Measurements from ENCODE around the gene STOX2.
"Not testable (repeated sequence)": the region's sequence is repeated elsewhere in the genome, so short reads cannot be mapped to it uniquely, and the experiment has no call there.

The STOX2 gene

DNA sequence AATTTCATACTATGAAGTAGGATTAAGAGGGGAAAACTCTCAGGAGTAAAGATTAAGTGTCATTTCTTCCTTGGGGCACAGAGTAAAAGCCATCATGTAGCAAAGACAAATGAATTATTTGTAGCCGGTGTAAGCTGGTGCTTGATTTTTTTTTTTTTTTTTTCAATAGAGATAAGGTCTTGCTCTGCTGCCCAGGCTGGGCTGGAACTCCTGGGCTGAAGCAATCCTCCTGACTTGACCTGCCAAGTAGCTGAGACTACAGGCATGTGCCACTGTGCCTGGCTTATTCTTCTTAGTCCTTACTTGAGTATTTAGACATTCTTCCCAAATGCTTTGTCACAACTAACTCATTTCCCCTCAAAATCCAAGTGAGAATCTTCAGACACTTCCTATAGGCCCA lies 125.7 kb downstream of the STOX2 start:
- no peak for DNase-seq

DNA sequence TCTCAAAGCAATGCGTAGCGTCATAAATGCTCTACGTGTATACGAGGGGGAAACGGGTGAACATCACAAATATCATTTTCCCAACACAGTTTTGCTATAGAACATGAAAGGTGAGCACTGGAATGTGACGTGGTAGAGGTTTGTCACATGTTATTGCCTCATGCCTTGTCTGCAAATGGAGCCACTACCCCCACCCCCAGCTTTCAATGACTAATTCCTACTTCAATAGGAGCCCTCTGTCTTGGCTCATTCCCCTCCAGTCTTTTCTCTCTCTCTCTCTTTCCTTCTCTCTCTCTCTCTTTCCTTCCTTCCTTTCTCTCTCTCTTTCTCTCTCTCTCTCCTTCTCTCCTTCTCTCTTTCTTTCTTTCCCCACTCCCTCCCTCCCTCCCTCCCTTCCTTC lies 127.0 kb downstream of the STOX2 start:
- no peak for DNase-seq

DNA sequence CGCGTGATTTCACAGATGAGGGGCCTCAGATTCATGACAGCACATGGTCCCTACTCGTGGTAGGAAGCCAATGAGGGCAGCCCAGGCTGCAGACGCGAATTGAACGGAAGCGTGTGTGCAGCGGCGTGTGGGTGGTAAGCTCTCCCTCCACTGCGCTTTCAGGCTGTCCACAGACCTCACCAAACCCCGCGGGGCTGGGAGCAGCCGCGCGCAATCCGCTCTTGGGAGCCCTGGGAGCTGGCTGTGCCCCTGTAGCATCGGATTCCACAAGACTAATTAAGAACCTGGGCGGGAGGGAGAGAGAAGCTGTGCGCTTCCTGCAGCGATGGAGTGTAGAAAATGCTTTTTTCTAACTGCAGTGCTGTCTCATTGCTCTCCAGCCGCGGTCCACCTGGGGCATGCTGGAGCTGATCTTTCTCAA lies 134.9 kb downstream of the STOX2 start:
- no peak for DNase-seq

DNA sequence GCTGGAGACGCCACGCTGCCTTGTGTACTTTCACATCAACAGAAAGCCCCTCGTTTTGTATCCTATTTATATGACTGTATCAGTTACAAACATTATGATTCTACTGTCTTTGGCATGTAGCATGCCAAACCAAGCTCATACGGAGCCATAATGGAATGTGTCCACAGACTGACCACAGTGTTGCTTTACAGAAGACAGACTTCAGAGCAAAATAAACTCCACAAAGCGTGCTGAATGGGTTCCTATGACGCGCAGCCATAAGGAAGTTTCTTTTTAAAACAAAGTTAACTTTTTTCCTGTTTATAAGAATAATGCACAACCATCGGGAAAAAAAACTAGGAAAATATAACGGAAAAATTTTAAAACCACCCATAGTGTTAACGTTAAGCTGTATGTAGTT lies 136.0 kb downstream of the STOX2 start:
- no peak for DNase-seq

DNA sequence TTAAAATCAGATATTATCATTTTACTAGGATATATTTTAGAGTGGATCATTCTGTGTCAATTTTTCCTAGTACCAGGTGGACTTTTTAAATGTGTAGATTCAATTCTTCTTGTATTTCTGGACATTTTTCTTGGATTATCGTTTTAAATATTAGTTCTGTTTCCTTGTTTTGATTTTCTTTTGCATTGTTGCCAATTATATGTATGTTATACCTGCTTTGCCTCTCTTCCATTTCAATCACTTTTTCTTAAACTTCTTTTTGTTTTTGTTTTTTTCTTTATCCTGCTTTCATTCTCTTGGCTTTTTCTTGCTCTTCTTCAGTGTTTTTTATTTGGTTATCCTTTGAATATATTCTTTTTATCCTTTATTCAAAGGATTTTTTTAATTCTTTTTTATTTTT lies 141.0 kb downstream of the STOX2 start:
- no peak for DNase-seq

DNA sequence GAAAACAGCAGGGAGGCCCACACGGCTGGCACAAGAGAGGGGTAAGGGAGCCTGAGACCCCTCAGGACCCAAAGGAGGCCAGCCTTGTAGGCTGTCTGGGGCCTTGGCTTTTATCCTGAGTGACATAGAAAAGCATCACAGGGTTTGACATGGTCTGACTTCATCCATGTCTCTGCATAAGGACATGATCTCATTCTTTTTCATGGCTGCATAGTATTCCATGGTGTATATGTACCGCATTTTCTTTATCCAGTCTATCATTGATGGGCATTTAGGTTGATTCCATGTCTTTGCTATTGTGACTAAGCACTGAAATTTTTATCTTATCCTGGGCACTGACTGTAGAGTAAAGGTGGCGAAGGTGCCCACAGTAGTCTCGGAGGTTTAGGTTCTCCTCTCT lies 146.2 kb downstream of the STOX2 start:
- not testable (repeated sequence) for DNase-seq

DNA sequence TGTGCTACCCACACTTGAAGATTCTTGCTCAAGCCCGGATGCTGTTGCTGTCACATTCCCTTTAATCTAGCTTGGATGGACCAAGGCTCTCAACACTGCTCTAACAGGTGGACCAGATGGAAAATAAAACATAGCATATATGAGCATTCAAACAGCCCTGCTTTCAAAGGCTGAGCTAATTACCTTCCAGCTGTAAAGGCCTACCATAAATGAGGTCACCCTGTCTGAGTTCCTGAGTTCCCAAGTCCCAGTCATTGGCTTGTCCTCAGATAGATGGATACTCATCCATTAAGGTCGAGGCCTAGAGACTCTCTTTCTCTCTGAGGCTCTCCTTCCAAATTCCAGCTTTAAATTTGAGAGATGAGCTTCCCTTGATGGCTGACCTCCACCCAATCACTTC lies 147.5 kb downstream of the STOX2 start:
- no peak for DNase-seq

DNA sequence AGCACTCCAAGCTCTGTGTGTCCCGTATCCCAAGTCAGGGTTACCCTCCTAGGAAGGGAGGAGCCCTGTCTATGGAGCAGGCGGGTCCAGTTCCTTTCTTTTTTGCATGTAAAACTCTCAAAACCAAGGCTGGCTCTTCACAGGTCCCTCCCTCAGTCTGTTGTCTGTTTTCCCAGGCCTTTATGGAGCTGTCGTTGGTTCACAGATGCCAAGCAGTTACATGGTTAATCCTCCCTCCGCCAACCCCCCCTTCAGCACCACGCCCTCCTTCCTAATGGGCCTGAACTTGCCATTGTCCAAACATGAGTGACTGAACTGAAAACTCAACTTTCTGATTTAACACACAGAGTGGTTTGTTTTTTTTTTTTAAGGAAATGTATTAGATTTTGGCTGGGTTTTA lies 148.3 kb downstream of the STOX2 start:
- no peak for DNase-seq

DNA sequence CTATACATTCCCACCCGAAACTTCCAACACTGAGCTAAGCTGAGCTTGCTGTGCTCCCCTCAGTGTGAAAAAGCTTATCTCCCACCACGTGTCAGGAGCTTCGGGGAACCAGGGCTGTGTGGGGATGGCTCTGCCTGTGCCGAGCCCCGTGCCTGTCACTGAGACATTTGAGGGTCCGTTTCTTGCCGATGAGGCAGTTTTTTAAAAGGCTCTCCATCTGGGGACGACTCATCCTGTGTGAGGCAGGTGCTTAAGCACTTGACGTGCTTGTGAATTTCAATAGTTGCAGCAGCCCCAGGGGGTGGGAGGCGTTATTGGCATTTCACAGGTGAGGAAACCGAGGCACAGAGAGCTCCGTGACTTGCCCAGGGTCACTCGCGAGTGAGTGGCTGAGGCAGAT lies 151.8 kb downstream of the STOX2 start:
- no peak for DNase-seq

DNA sequence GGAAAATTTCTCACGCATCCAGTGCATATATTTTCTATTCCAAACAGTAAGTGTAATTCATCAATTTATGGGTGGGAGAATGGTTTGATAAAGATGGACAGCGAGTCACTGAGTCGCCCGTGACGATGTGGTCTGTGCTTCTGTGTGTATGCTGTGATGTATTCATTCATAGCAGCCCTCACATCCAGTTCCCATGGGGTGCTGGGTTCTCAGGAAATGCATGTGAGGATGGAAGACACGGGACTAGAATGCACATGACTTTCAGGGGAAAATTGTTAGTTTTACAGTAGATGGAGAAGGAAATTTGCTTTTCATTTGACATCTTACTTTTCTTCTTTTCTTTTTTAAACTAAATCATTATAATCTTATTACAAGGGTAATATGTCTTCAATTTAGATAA lies 152.9 kb downstream of the STOX2 start:
- DNase-seq: no peak

DNA sequence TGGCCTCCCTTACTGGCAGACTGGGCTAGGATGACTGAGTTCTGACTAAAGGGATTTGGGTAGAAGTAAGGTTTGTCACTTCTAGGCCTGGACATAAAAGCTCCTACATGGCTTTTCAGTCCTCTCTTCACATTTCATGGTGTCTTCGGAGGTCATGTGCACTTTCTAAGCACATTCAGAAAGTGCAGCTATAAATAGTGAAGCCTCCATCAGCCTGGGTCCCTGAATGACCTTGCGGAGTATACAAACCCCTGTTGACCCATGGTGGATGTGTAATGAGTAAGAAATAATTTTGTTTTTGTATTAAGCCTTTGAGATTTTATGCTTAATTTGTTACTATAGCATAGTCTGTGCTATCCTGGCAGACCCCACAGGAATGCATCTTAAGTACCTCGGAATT lies 154.0 kb downstream of the STOX2 start:
- no peak for DNase-seq

DNA sequence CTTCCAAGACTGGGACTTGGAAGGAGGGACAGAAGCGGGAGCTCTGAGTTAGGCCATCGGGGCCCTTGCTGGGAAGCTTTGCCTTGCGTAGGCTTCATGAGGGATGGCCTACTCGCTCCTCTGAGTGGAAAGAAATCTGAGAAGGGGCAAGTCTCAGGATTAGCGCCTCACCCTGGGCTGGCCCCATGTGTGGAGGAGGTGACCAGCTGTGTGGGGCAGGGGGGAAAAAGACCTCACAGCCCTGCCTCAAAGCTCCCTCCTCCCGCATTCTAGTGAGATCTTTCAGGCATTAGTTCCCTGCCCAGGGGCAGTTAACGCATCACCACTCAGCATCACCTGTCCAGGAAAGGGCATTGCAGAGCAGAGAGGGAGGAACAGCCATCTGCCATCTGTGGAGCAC lies 156.5 kb downstream of the STOX2 start:
- DNase-seq: no peak

DNA sequence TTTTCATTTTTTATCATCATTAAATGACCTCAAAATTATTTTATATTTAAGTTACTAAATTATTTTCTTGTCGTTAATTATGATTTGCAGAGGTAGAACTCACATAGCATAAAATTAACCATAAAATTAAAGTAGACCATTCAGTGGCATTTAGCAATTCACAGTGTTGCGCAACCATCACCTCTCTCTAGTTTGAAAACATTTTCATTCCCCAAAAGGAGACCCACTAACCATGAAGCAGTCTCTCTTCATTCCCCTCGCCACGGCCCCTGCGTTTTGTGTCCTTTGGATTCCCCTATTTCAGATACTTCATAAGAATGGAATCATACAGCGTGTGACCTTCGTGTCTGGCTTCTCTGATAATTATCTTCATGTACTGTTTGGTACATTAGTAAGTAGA lies 157.7 kb downstream of the STOX2 start:
- DNase-seq: no peak

DNA sequence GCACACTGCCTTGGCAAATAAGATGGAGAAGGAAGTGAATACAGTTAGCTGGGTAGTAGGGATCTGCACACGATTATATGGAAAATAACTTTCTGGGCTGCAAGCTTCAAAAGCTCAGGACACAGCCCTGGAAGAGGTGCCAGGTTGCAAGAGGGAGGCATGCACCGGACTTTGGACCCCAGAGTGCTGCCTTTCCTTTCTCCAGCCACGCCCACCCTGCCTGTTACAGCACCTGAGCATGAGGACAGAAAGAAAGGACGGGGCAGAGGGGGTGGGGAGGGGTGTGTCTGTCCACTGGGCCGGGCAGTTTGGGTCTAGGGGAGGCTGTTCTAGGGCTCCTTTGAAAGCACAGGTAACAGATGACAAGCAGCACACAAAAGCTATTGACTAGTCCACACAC lies 159.8 kb downstream of the STOX2 start:
- no peak for DNase-seq

DNA sequence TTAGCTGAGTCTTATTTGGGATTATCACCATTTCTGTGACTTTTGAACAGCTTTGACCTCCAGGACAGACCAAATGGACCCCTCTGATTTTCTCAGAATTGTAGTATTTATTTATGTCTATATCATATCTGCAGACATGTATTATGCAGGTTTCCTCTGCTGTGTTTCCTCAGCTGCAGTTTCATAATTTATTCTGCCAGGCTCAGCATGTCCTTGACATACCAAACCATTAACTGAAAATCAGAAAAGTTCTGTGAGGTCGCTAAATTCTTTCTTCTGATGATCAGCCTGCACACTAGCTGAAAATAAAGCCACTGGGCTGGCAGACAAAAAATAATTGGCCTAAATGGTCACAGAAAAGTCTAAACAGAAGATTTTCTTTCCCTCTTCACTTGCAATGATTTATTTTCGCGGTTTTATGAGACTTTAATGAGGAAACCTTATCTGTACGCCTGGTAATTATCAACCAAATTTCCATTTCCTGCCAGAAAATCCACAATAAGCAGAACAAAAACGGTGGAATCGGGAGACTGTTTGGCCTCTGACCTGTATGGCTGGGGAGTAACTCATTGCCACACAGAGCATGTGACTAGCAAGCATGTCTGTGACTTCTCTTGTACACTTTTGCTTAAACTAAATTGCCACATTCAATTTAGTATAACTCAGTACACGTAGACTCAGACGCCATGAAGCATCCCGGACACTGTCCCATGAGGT lies 161.6 kb downstream of the STOX2 start:
- no peak for DNase-seq

DNA sequence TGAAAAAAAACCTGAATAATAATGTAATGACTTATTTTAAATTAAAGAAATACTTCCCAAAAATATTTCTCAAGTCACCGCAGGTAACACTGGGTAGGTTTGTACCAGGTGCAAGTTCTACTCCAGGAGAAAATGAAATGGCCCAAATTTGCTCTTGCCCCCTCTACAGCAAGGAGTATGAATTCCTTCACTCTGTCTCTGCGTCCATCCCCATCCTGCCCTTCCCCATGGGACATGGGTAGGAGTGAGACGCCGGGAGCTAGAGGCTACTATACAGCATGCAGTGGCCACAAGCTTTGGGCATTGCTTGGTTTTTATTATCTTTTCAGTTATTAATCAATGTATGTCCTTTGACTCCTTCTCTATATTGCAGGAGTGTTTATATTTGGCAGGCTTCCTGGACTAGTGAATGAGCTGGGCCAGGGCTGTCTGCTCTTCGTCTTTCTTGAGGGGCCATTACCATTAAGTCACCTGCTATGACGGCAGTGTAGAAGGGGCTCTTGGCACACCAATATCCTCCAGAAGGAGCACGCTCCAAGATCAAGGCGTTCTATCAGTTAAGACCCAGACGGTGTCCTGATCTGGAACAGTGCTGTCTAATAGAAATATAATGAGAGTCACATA lies 162.9 kb downstream of the STOX2 start:
- DNase-seq: no peak

Data from CD4-positive, alpha-beta T cell treated with Interferon gamma for 1 hour (primary cell).